ENCODE results near the gene GALNT17.

GALNT17 gene

DNA sequence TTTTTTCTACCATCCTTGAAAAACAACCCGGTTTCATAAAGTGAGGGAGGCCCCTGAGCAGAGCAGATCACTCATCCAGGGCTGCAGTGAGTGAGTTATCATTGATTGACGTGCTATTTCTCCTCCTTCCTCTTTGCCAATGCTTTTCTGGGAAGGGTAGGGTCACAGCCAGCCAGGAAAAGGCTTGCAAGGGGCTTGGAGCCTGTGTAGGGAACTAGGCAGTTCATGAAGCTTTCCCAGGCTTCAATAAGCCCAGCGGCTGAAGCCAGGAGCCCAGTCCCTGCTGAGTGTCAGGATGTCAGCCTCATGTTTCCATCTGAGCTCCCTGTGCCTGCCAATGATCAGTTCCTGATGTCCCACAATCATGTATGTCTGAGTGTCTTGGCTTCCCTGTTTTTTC is 584.7 kb downstream of the GALNT17 start:
- TF ChIP-seq FOXM1 (IDR thresholded peaks at IDR 0.05; ENCODE audit: borderline replicate concordance, low read depth) (no peak), EP300 (IDR thresholded peaks at IDR 0.05; ENCODE audit: borderline replicate concordance) (no peak), ZBTB7A (IDR thresholded peaks at IDR 0.05; ENCODE audit: low read depth) (no peak), RAD21 (IDR thresholded peaks at IDR 0.05; ENCODE audit: low read depth) (no peak), EGR1 (IDR thresholded peaks at IDR 0.05) (no peak), CEBPB (IDR thresholded peaks at IDR 0.05) (no peak), TEAD4 (IDR thresholded peaks at IDR 0.05) (no peak), NFIC (IDR thresholded peaks at IDR 0.05) (no peak), CREB1 (IDR thresholded peaks at IDR 0.05; ENCODE audit: low read depth) (no peak), TAF1 (IDR thresholded peaks at IDR 0.05; ENCODE audit: low read depth) (no peak)
- TF ChIP-seq, protein P1, sequence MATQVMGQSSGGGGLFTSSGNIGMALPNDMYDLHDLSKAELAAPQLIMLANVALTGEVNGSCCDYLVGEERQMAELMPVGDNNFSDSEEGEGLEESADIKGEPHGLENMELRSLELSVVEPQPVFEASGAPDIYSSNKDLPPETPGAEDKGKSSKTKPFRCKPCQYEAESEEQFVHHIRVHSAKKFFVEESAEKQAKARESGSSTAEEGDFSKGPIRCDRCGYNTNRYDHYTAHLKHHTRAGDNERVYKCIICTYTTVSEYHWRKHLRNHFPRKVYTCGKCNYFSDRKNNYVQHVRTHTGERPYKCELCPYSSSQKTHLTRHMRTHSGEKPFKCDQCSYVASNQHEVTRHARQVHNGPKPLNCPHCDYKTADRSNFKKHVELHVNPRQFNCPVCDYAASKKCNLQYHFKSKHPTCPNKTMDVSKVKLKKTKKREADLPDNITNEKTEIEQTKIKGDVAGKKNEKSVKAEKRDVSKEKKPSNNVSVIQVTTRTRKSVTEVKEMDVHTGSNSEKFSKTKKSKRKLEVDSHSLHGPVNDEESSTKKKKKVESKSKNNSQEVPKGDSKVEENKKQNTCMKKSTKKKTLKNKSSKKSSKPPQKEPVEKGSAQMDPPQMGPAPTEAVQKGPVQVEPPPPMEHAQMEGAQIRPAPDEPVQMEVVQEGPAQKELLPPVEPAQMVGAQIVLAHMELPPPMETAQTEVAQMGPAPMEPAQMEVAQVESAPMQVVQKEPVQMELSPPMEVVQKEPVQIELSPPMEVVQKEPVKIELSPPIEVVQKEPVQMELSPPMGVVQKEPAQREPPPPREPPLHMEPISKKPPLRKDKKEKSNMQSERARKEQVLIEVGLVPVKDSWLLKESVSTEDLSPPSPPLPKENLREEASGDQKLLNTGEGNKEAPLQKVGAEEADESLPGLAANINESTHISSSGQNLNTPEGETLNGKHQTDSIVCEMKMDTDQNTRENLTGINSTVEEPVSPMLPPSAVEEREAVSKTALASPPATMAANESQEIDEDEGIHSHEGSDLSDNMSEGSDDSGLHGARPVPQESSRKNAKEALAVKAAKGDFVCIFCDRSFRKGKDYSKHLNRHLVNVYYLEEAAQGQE (IDR thresholded peaks at IDR 0.05; ENCODE audit: low read depth): no peak
- TF ChIP-seq, protein P2, sequence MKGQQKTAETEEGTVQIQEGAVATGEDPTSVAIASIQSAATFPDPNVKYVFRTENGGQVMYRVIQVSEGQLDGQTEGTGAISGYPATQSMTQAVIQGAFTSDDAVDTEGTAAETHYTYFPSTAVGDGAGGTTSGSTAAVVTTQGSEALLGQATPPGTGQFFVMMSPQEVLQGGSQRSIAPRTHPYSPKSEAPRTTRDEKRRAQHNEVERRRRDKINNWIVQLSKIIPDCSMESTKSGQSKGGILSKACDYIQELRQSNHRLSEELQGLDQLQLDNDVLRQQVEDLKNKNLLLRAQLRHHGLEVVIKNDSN (IDR thresholded peaks at IDR 0.05): no peak
- TF ChIP-seq, protein P3, sequence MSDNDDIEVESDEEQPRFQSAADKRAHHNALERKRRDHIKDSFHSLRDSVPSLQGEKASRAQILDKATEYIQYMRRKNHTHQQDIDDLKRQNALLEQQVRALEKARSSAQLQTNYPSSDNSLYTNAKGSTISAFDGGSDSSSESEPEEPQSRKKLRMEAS (IDR thresholded peaks at IDR 0.05): no peak

DNA sequence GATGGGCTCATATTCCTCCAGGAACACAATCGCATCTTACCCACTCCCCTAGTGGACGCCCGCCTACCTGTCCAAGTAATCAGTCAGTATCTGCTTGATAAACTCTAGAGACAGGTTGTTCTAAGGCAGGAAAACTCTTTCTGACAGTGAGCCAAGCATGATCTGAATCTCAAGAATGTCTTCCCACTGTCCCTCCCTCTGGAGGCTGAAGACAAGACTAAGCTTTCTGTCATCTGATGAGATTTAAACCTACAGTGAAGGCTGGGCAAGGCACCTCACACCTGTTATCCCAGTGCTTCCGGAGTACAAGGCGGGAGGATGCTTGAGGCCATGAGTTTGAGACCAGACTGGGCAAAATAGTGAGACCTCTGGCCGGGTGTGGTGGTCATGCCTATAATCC is 586.6 kb downstream of the GALNT17 start:
- TF ChIP-seq CREB1 (IDR thresholded peaks at IDR 0.05; ENCODE audit: low read depth): no peak
- TF ChIP-seq EP300 (IDR thresholded peaks at IDR 0.05; ENCODE audit: borderline replicate concordance): no peak
- TF ChIP-seq, protein P2 (IDR thresholded peaks at IDR 0.05): no peak
- TF ChIP-seq, protein P3 (IDR thresholded peaks at IDR 0.05): no peak
- no peak for TF ChIP-seq ZBTB7A (IDR thresholded peaks at IDR 0.05; ENCODE audit: low read depth)
- TF ChIP-seq RAD21 (IDR thresholded peaks at IDR 0.05; ENCODE audit: low read depth): no peak
- TF ChIP-seq TAF1 (IDR thresholded peaks at IDR 0.05; ENCODE audit: low read depth): no peak
- TF ChIP-seq, protein P1 (IDR thresholded peaks at IDR 0.05; ENCODE audit: low read depth): no peak
- TF ChIP-seq TCF12 (IDR thresholded peaks at IDR 0.05; ENCODE audit: low read depth): no peak
- TF ChIP-seq CEBPB (IDR thresholded peaks at IDR 0.05): no peak
- TF ChIP-seq EGR1 (IDR thresholded peaks at IDR 0.05): no peak
- TF ChIP-seq FOXM1 (IDR thresholded peaks at IDR 0.05; ENCODE audit: borderline replicate concordance, low read depth): no peak
- TF ChIP-seq NFIC (IDR thresholded peaks at IDR 0.05): no peak

DNA sequence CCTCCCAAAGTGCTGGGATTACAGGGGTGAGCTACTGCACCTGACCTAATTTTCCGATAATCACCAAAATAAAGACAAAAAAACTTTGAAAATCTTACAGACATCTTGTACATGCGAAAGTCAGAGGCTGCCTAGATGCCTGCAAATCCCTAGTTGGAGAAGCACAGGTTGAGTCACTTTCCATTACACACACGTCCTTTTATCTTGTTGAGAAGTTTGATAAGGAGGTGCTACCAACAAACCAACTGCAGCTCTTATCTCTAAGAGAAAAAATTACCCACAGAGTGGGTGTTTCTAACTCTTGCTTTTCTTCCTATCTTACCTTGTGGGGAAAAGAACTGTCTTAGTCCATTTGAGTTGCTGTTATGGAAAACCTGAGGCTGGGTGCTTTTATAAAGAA is 589.8 kb downstream of the GALNT17 start:
- TF ChIP-seq RAD21 (IDR thresholded peaks at IDR 0.05; ENCODE audit: low read depth): no peak
- TF ChIP-seq, protein P3 (IDR thresholded peaks at IDR 0.05): no peak
- no peak for TF ChIP-seq CREB1 (IDR thresholded peaks at IDR 0.05; ENCODE audit: low read depth)
- TF ChIP-seq TEAD4 (IDR thresholded peaks at IDR 0.05): no peak
- no peak for TF ChIP-seq TCF12 (IDR thresholded peaks at IDR 0.05; ENCODE audit: low read depth)
- no peak for TF ChIP-seq TAF1 (IDR thresholded peaks at IDR 0.05; ENCODE audit: low read depth)
- no peak for TF ChIP-seq FOXM1 (IDR thresholded peaks at IDR 0.05; ENCODE audit: borderline replicate concordance, low read depth)
- TF ChIP-seq YY1 (IDR thresholded peaks at IDR 0.05; ENCODE audit: low read depth): no peak
- TF ChIP-seq, protein P1 (IDR thresholded peaks at IDR 0.05; ENCODE audit: low read depth): no peak
- no peak for TF ChIP-seq ZBTB7A (IDR thresholded peaks at IDR 0.05; ENCODE audit: low read depth)
- TF ChIP-seq CEBPB (IDR thresholded peaks at IDR 0.05): no peak
- no peak for TF ChIP-seq NFIC (IDR thresholded peaks at IDR 0.05)
- TF ChIP-seq EGR1 (IDR thresholded peaks at IDR 0.05): no peak
- TF ChIP-seq, protein P2 (IDR thresholded peaks at IDR 0.05): no peak
- no peak for TF ChIP-seq EP300 (IDR thresholded peaks at IDR 0.05; ENCODE audit: borderline replicate concordance)

DNA sequence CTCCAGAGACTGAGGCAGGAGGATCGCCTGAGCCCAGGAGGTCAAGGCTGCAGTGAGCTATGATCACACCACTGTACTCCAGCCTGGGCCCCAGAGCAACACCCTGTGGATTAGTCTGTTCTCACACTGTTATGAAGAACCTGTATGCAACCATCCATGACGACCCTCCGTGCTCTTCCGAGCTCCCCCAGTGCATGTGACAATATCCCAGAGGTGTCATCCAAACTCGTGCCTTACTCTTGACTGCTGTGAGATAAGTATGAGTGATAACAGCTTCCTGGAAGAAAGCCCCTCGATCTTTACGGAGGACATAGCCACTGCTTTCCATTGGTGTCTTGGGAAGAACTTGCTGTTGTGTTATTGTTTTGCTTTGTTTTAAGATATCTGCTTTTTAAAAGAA is 591.9 kb downstream of the GALNT17 start:
- TF ChIP-seq TEAD4 (IDR thresholded peaks at IDR 0.05): no peak
- no peak for TF ChIP-seq RAD21 (IDR thresholded peaks at IDR 0.05; ENCODE audit: low read depth)
